Pulmonary artery endothelial cell (primary cell): ENCODE measurements around the gene GAB2. TPM values are rescaled to one million over a fixed set of nuclear protein-coding genes. Genes with fewer than 3 reads are reported as not detected.
"Not testable (repeated sequence)": the region's sequence is repeated elsewhere in the genome, so short reads cannot be mapped to it uniquely, and the experiment has no call there.

Source experiments
- DNase-seq: peaks from one replicate; pipeline ENCODE4 v3.0.0-alpha.2; 2011; ENCODE audit warnings: low read depth, low spot score
- total RNA-seq: library from RNA; depleted of rRNA; stranded (reverse); fragments of >200 nt; gene quantifications from 2 replicates; pipeline ENCODE4 v1.2.3, GENCODE V29; 2014

The GAB2 gene
- total RNA-seq, 1 donor from 2014 or later, result 19.6 TPM

DNA sequence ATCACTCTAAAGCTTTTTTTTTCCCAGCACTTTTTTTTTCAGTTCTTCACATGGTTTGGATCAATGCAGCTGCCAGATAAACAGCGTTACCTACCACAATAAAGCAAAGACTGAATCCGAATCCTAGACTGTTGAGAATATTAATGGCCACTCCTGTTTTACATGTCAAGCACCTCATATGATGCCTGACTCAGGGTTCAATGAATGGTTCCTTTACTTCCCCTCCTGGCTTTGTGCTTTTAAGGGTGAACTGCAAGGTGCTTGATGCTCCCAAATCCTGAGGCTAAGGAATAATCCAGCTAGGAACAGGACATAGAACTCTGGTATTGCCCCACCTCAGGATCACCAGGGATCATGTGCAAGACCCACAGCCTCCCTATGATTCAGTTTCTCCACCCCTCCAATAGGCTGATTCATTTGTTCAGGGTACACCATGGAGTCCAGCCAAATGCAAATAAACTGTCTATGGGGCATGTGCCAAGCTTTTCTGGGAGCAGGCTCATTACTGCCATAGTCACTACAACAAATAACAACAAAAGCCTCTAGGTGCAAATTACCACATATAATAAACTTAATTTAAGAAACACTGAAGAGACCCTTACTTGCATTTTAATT, 104.3 kb downstream of the GAB2 start:
- peak; percentile 39 for DNase-seq

DNA sequence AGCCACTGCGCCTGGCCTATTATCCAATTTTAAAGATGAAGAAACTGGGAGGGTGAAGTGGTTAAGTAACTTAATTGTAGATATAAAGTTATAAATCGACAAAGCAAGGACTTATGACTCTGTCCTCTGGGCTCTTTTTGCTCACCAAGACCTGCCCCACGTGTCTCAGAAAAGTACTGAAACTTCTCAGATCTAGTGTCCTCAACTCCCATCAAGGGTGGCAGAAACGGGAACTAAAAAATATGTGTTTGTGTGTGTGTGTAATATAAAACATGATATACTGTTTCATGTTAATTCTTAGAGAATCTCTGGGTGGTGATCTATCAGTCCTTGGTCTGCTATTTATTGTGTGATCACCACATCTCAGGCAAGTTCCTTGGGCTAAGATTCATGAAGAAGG, 104.9 kb downstream of the GAB2 start:
- DNase-seq, result no peak

DNA sequence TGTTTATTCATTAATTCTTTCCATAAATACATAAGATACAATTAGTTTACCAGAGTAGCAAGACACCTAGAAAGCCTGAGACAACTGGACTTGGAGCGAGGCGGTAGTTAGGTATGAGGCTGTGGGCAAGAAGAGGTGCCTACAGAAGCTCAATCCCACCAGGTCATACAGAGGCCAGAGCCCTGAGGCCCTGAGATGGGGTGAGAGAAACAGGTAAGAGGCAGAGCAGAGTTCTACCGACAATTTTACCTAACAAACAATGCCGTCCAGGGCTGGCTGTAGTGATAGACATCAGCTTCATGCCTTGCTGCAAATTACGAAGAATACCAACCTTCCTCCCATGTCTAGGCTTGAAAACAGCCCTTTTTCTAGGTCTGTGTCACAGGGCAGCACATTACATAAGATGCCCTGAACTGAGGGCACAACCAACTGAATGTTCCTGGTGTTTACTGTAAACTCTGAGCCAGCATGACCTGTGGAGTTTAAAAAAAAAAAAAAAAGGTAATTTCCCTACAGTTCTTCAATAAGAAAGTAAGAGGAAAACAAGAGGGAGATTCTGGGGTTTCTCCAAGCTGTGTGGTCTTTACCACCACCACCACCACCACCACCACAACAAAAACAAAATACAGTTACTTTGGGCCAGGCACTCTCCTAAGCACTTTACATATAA, 105.8 kb downstream of the GAB2 start:
- DNase-seq, result no peak

DNA sequence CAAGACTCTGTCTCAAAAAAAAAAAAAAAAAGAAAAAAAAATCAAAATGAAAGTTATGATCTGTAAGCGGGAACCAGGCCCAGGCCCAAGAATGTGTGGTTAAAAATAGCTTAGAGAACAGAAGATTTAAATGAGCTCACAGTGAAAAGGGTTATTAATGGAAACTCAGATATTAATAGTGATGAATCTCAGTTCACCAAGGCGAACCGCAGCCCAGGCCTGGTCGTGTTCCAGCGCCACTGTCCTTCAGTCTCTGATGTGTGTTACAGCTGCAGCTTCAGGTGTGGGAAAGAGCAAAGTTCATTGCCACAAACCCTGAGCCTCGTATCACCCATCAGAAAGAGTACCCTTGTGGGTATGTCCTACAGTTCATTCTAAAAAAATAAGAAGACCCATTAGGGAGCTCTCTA, 107.1 kb downstream of the GAB2 start:
- no peak for DNase-seq

DNA sequence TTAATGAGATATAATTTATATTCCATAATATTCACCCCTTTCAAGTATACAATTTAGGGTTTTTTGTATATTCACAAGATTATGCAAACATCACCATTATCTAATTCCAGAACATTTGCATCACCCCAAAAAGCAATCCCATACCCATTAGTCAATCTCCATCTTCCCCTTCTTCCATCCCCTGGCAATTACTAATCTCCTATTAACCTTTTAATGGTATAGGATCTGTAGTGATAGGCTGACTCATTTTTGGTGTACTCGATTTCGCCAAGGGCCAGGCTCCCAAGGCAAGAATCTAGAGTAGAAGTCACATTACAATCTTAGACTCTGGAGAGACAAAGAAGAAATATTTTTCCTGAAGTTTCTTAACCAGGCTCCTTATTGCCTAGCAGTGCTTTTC, 113.4 kb downstream of the GAB2 start:
- DNase-seq, result no peak

DNA sequence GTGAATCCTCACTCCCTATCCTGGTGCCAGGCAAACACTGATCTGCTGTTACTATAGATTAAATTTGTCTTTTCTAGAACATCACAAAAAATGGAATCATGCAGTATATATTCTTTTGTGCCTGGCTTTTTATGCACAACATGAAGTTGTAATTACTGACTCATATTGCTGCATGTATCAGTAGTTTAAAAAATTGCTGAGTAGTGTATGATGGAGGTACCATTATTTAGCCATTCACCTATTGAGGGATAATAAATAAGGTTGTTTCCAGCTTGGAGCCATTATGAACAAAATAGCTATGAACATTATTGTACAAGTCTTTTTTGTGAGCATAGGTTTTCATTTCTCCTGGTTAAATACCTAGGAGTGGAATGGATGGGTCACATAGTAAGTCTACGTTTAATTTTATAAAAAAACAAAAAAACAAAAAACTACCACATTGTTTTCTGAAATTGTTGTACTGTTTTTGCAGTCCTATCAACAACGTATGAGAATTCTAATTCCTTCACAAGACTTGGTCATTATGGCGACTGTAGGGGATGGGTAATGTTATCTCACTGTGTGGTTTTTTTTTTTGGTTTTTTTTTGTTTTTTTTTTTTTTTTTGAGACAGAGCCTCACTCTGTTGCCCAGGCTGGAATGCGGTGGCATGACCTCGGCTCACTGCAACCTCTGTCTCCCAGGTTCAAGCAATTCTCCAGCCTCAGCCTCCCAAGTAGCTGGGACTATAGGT, 117.3 kb downstream of the GAB2 start:
- no peak for DNase-seq

DNA sequence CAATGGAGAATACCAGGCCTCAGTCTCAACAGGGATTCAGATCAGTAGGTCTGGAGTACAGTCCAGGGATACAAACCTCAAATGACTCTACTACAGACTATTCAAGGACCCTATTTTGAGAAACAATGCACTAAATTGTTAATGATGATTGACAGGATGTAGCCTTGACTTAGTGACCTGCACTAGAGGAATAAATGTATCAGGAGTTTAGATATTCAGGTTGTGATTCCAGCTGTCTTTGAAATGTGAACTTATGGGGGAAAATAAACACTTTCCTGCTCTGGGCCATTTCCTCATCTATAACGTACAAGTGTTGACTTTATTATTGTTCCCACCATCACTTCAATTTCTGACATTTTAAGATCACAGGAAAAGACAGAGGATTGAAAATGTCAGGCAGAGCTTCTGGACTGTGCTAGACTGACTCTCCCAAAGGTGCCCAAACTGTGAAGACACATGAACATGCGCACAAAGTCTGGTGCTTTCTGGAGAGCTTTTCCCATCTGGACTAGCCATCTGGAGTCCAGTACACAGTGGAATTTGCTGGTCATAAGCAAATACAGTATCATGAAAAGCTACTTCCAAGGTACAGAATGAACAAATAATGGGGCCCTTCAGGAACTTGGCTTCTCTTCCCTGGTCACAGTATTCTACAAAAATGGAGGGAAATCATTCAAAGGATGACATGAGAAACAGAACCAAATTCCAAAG, 118.5 kb downstream of the GAB2 start:
- no peak for DNase-seq

DNA sequence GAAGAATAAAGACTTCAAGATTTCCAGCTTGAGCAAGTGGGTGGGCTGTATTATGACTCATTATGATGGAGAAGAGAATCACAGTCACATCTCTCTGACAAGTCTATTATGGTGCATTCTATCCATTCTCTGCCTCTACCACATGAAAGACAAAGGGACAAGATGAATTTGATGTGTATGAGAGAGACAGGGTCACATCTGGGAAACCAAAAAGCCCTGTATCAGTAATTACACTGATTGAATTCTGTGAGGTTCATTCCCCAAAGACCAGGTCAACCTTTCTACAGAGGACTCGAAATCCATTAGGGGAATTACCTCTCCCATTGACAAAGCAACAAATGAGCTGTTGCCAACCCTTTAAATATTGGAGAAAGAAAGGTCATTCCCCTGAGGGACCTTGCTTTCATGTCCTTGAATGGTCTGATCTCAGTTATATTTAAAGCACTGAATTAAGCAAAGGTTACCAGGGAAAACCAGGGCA, 119.3 kb downstream of the GAB2 start:
- no peak for DNase-seq

DNA sequence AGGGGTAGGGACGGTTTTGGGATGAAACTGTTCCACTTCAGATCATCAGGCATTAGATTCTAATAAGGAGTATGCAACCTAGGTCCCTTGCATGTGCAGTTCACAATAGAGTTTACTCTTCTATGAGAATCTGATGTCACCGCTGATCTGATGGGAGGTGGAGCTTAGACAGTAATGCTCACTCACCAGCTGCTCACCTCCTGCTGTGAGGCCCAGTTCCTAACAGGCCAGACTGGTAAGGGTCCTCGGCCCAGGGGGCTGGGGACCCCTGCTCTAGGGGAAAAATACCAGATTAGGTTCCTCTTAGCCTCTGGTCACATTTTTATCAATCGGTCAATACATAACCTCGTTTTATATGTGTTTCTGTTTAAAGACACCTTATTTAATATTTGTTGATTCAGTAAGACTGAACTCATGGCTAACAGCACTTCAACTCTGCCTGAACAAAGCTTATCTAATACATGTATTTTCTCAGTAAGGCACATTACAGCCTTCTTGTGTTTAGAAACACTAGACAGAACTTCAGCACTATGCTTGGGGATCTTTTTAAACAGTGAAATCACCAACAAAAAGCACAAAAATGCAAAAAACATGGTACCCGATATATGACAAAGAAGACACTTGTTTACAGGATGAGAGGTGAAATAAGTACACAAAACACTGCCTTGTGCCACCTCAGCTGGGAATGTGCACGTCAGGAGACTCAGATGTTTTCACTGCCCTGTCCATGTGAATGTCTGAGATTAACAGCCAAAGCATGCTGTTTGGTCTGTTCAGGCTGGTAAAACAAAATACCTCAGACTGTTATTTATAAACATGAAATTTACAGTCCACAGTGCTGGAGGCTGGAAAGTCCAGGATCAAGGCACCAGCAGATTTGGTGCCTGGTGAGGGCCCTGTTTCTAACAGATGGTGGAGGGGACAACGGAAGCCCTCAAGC, 121.4 kb downstream of the GAB2 start:
- DNase-seq, result no peak

DNA sequence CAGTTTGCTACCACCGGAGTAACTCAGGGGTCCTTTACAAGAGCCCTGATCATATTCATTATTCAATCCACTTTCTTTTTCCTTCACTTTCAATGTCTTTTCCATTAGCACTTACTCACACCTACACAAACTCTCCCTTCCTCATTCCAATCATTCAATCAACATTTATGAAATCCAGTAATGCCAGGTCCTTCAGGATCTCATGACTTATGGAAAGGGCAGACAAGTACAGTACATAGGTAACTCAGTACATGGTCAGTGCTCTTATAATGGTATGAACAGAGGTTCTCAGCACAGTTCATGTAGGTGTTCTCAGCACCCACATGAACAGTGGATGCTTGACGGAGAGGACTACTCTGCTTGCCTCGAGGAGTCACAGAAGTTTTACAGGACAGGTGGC, 122.3 kb downstream of the GAB2 start:
- no peak for DNase-seq

DNA sequence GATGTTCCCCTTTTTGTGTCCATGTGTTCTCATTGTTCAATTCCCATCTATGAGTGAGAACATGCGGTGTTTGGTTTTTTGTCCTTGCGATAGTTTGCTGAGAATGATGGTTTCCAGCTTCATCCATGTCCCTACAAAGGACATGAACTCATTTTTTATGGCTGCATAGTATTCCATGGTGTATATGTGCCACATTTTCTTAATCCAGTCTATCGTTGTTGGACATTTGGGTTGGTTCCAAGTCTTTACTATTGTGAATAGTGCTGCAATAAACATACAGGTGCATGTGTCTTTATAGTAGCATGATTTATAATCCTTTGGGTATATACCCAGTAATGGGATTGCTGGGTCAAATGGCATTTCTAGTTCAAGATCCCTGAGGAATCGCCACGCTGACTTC, 123.5 kb downstream of the GAB2 start:
- not testable (repeated sequence) for DNase-seq

DNA sequence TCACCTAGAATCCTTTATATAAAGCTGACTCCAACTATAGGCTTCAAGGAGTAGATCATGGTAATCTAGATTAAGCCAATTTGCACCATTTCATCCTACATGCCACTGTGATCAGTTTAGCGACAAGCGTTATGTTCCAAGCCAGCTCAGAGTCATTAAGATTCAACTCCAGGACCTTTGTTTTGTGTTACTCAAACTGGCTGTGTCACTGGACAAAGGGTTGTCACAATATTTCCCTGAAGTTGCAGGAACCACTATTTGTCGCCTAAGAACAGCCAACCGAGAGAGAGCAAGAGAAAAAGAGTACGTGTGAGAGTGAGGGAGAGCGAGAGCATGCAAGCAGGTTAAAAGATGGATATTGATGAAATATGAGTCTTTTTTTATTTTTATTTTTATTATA, 124.1 kb downstream of the GAB2 start:
- no peak for DNase-seq

DNA sequence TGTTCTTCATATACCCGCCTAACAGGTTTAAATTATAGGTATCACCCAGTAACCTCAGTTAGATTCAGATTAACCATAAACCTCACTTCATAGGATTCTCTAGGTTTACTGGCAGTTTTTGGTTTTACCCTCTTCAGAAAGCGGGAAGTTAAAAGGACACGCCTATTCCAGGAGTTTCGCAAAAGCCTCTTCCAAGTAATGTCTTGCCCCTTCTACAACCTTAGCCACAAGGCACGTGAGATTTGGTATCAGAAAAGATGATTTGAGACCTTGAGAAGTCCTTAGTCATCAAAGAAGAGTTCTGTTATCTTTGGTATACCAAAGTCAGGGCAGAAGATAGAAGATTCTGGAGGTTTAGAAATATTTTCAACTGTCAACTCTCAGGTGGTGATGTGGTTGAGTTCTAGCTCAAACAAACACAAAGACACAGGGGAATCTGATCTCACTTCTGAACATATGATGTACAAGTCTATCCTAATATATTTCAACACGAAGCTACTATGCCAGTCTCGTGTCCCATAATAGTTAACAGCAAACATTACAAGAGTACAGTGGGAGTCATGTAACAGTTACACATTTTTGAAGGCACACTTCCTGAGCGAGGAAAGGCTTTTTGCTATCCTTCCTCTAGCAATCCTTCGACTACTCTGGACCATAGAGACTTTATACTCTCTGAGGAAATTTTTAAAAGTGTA, 125.4 kb downstream of the GAB2 start:
- DNase-seq, result no peak

DNA sequence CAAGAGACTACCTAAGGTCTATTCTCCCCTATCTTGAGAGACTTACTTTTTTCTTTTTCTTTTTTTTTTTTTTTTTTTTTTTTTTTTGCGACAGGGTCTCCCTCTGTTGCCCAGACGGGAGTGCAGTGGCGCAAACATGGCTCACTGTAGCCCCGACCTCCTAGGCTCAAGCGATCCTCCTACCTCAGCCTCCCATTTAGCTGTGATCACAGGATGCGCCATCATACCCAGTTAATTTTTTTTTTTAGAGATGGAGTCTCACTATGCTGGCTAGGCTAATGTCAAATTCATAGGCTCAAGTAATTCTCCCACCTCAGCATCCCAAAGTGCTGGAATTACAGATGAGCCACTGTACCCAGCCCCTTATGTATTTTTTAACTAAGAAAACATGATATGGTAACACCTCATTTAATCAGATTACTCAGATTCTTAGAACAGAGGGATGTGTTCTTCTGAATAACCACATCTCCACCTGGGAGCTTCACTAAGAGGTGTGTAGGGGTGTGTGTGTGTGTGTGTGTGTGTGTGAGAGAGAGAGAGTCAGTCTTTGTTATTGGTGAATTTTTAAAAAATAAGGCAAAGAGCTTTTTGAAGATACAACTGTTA, 126.0 kb downstream of the GAB2 start:
- DNase-seq, result no peak

DNA sequence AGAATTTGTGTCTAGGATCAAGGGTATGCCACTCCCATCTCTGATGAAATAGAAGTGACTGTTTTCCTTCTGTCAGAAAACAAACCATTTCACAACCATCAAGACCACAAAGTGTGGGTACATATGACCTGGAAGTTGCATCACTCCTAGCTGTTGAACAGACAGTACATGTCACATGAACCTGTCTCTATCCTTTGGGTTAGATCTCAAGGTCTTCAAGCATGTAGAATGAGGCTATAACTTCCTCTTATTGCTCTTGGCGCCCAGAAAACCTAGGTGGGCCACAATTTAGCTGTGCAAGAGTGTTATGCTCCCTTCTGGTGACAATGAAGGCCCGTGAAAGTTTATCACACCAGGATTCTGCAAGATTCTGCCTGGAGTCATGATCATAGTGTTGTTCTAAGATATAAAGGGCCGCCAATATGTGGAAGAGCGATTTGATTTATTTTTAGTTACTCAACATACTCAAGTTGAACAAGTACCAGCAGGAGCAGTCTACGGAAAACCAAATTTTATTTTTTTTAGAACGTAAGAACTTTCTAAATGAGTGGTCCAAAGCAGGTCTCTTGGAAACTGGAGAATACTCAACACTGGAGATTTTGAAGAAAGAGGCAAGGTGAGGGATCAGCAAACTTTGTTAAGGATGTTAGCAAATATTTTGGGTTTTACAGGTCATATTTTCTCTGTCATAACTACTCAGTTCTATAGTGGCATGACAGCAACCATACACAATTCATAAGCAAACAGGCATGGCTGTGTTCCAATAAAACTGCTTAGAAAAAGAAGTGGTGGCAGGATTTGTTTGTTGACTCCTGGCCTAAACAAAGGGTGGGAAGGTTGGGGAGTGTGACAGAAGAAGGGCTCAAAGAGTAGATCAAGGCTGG, 127.1 kb downstream of the GAB2 start:
- DNase-seq, result no peak

DNA sequence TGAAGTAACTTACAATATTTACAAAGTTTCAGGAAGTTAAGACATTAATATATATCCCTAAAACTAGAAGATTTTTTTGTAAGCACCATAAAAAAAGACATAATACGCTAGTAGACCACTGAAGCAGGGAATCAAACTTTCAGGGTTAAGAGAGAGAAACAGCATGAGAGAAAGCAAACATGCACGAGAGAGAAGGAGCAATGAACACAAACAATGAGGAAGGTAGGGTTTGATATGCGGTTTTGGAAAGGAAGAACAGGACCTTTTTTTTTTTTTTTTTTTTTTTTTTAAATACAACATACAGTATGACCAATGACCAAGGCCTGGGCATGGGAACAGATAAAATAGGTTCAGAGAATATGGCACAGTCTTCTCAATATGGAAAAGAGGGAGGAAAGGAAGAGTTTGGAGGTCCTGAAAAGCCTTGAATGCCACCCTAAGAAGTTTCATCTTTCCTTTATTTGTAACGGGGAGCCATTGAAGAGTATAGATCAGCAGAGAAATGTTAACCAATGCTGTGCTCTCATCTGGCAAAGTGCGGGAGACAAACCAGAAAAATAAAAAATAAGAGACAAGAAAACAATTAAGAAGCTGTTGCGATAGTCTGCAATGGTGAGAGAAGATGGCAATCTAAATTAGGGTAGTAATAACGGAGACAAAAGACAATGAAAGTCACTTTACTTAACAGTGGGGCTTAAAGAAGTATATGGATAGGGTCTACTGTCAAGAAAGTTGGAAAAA, 127.9 kb downstream of the GAB2 start:
- DNase-seq, result no peak

DNA sequence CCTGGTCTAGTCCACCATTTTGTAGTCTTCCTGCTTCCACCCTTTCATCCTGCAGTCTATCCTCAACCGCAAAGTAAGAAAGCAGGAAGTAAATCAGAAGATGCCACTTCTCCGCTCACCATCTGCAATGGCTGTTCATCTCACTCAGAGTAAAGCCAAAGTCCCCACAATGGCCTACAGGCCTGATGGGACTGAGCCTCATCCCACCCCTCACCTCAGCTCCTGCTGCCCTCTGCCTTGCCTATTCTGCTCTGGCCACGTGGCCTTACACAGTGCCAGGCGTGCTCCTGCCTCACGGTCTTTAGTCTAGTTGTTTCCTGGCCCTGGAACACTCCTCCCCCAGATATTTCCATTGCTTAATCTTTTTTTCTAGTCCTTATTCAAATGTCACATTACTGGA, 133.4 kb downstream of the GAB2 start:
- no peak for DNase-seq

DNA sequence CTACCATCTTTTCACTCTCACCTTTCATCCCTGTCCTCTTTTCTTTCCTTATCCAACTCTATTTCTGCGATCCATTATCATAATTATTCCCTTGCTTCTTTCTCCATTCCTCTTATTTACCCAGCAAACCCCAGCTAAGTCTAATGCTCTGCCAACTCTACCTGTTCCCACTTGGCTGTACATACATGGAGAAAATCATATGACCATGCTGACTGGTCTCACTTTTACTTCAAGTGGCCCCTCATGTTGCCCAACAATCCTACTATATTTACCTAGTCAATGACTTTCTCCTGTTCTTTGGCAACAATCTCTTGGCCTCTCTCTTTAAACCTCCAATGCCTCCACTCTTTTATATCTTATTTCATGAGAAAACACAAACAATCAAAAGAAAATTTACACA, 134.8 kb downstream of the GAB2 start:
- no peak for DNase-seq
